ENCODE results near the gene CUL2.
A peak's percentile ranks its signal among the peaks of the same experiment; 100 is the strongest.

- TF ChIP-seq CTCF (IDR thresholded peaks at IDR 0.05; ENCODE audit: insufficient read depth, low read length, poor library complexity, severe bottlenecking) (peak; percentile 62), EZH2phosphoT487 (conservative IDR thresholded peaks at IDR 0.05; ENCODE audit: low read length) (no peak)
Measured at GRCh38 chr10:34994565-34995142, 95.5 kb downstream of the CUL2 start.
